Measurements from ENCODE around the gene FGF5. TPM values are rescaled to one million over a fixed set of nuclear protein-coding genes. Genes with fewer than 3 reads are reported as not detected.
"Not testable (repeated sequence)": the region's sequence is repeated elsewhere in the genome, so short reads cannot be mapped to it uniquely, and the experiment has no call there.

FGF5 gene
- polyA plus RNA-seq, 6 donors from 2014 or later: not detected

- Mint-ChIP-seq H3K4me1 (no peaks in the 10 kb centered on the region), H3K36me3 (no peaks in the 10 kb centered on the region), H3K4me3 (no peak overlapping the region), H3K27ac (no peak overlapping the region), H3K27me3 (peaks cover 4 to 20% (median 17%) of the 10 kb centered on the region in 3 donors), H3K9me3 (no peaks in the 10 kb centered on the region)
- ATAC-seq (ENCODE audit: low read depth in 2 of 2) (no peak), DNase-seq (no peak)
Observed at GRCh38 chr4:80276931-80277330, 10.5 kb downstream of the FGF5 start.

- Mint-ChIP-seq H3K36me3 (no peaks in the 10 kb centered on the region), H3K27me3 (peaks cover 4 to 20% (median 12%) of the 10 kb centered on the region in 3 donors), H3K4me1 (no peaks in the 10 kb centered on the region), H3K4me3 (no peak overlapping the region), H3K27ac (no peak overlapping the region), H3K9me3 (no peaks in the 10 kb centered on the region)
- no peak for ATAC-seq (ENCODE audit: low read depth in 2 of 2)
- DNase-seq: no peak
Observed at GRCh38 chr4:80279751-80280150, 13.3 kb downstream of the FGF5 start.

GRCh38 chr4:80286451-80286850, 20.0 kb downstream of the FGF5 start:
- Mint-ChIP-seq H3K36me3 (no peaks in the 10 kb centered on the region), H3K9me3 (peaks cover 0 to 2% (median 0%) of the 10 kb centered on the region in 7 donors), H3K4me3 (no peak overlapping the region), H3K27me3 (peaks cover 7 to 13% (median 9%) of the 10 kb centered on the region in 3 donors), H3K27ac (no peak overlapping the region), H3K4me1 (no peaks in the 10 kb centered on the region)
- DNase-seq (no peak), ATAC-seq (ENCODE audit: low read depth in 2 of 2) (no peak)

GRCh38 chr4:80290665-80291064, 24.2 kb downstream of the FGF5 start:
- not testable (repeated sequence) for H3K4me3 Mint-ChIP-seq, H3K9me3 Mint-ChIP-seq

GRCh38 chr4:80294206-80294605, 27.7 kb downstream of the FGF5 start:
- ATAC-seq (ENCODE audit: low read depth in 2 of 2): no peak
- H3K4me1 Mint-ChIP-seq: no peaks in the 10 kb centered on the region
- H3K4me3 Mint-ChIP-seq: no peak overlapping the region
- no peaks in the 10 kb centered on the region for H3K36me3 Mint-ChIP-seq
- no peak for DNase-seq
- H3K9me3 Mint-ChIP-seq: peaks cover 0 to 2% (median 0%) of the 10 kb centered on the region in 7 donors
- H3K27me3 Mint-ChIP-seq: peaks cover 11 to 17% (median 12%) of the 10 kb centered on the region in 3 donors
- no peak overlapping the region for H3K27ac Mint-ChIP-seq

More at GRCh38 chr4:80290665-80291064, 24.2 kb downstream of the FGF5 start:
- H3K4me1 Mint-ChIP-seq; ATAC-seq (ENCODE audit: low read depth in 2 of 2); H3K36me3 Mint-ChIP-seq; DNase-seq; H3K27me3 Mint-ChIP-seq; H3K27ac Mint-ChIP-seq: not testable (repeated sequence)

- DNase-seq: no peak
Observed at GRCh38 chr4:80295336-80295735, 28.9 kb downstream of the FGF5 start.

GRCh38 chr4:80295826-80296225, 29.4 kb downstream of the FGF5 start:
- Mint-ChIP-seq H3K9me3 (peaks cover 0 to 2% (median 0%) of the 10 kb centered on the region in 7 donors), H3K4me3 (no peak overlapping the region), H3K4me1 (no peaks in the 10 kb centered on the region), H3K27ac (no peak overlapping the region), H3K36me3 (no peaks in the 10 kb centered on the region), H3K27me3 (peaks cover 11 to 21% (median 14%) of the 10 kb centered on the region in 3 donors)
- no peak for DNase-seq
- ATAC-seq (ENCODE audit: low read depth in 2 of 2): no peak

More at GRCh38 chr4:80295336-80295735, 28.9 kb downstream of the FGF5 start:
- Mint-ChIP-seq H3K4me1 (no peaks in the 10 kb centered on the region), H3K4me3 (no peak overlapping the region), H3K36me3 (no peaks in the 10 kb centered on the region), H3K27me3 (peaks cover 11 to 20% (median 12%) of the 10 kb centered on the region in 3 donors), H3K9me3 (peaks cover 0 to 2% (median 0%) of the 10 kb centered on the region in 7 donors), H3K27ac (no peak overlapping the region)
- ATAC-seq (ENCODE audit: low read depth in 2 of 2): no peak

GRCh38 chr4:80301884-80302283, 35.4 kb downstream of the FGF5 start:
- Mint-ChIP-seq H3K27ac (no peak overlapping the region), H3K36me3 (no peaks in the 10 kb centered on the region), H3K4me3 (no peak overlapping the region), H3K4me1 (no peaks in the 10 kb centered on the region), H3K27me3 (peaks cover 13 to 30% (median 25%) of the 10 kb centered on the region in 3 donors), H3K9me3 (peaks cover 0 to 7% (median 6%) of the 10 kb centered on the region in 7 donors)
- DNase-seq (no peak), ATAC-seq (ENCODE audit: low read depth in 2 of 2) (no peak)

GRCh38 chr4:80302616-80303223, 36.3 kb downstream of the FGF5 start:
- ATAC-seq (ENCODE audit: low read depth in 2 of 2): no peak
- Mint-ChIP-seq H3K4me1 (no peaks in the 10 kb centered on the region), H3K27ac (no peak overlapping the region), H3K4me3 (no peak overlapping the region), H3K36me3 (no peaks in the 10 kb centered on the region), H3K9me3 (peaks cover 0 to 7% (median 6%) of the 10 kb centered on the region in 7 donors), H3K27me3 (peaks cover 16 to 34% (median 26%) of the 10 kb centered on the region in 3 donors)
- DNase-seq: no peak

- Mint-ChIP-seq H3K27ac (no peak overlapping the region), H3K36me3 (no peaks in the 10 kb centered on the region), H3K4me1 (no peaks in the 10 kb centered on the region), H3K27me3 (peaks cover 22 to 40% (median 30%) of the 10 kb centered on the region in 3 donors), H3K9me3 (peaks cover 0 to 7% (median 6%) of the 10 kb centered on the region in 7 donors), H3K4me3 (no peak overlapping the region)
- no peak for ATAC-seq (ENCODE audit: low read depth in 2 of 2)
- DNase-seq: no peak
Observed at GRCh38 chr4:80305466-80305865, 39.0 kb downstream of the FGF5 start.

GRCh38 chr4:80306260-80306659, 39.8 kb downstream of the FGF5 start:
- H3K4me1 Mint-ChIP-seq: no peaks in the 10 kb centered on the region
- ATAC-seq (ENCODE audit: low read depth in 2 of 2) (no peak), DNase-seq (no peak)
- no peak overlapping the region for H3K4me3 Mint-ChIP-seq
- H3K27ac Mint-ChIP-seq: no peak overlapping the region
- no peaks in the 10 kb centered on the region for H3K36me3 Mint-ChIP-seq
- H3K27me3 Mint-ChIP-seq: peaks cover 16 to 35% (median 30%) of the 10 kb centered on the region in 3 donors
- H3K9me3 Mint-ChIP-seq: peaks cover 0 to 9% (median 6%) of the 10 kb centered on the region in 7 donors

GRCh38 chr4:80307183-80307735, 40.8 kb downstream of the FGF5 start:
- Mint-ChIP-seq H3K4me3 (no peak overlapping the region), H3K36me3 (no peaks in the 10 kb centered on the region), H3K27ac (no peak overlapping the region), H3K4me1 (no peaks in the 10 kb centered on the region), H3K27me3 (peaks cover 10 to 35% (median 30%) of the 10 kb centered on the region in 3 donors), H3K9me3 (peaks cover 0 to 9% (median 0%) of the 10 kb centered on the region in 7 donors)
- DNase-seq (no peak), ATAC-seq (ENCODE audit: low read depth in 2 of 2) (no peak)

- peaks cover 10 to 35% (median 30%) of the 10 kb centered on the region in 3 donors for H3K27me3 Mint-ChIP-seq
- no peak overlapping the region for H3K4me3 Mint-ChIP-seq
Observed at GRCh38 chr4:80307774-80308465, 41.5 kb downstream of the FGF5 start.

GRCh38 chr4:80308466-80308822, 42.0 kb downstream of the FGF5 start:
- Mint-ChIP-seq H3K27ac (peak overlapping the region in 1 of 6 donors; percentile 40), H3K36me3 (no peaks in the 10 kb centered on the region), H3K9me3 (peaks cover 0 to 6% (median 0%) of the 10 kb centered on the region in 7 donors), H3K27me3 (peaks cover 10 to 35% (median 30%) of the 10 kb centered on the region in 3 donors), H3K4me1 (no peaks in the 10 kb centered on the region), H3K4me3 (no peak overlapping the region)
- no peak for DNase-seq
- no peak for ATAC-seq (ENCODE audit: low read depth in 2 of 2)

More at GRCh38 chr4:80307774-80308465, 41.5 kb downstream of the FGF5 start:
- Mint-ChIP-seq H3K27ac (no peak overlapping the region), H3K4me1 (no peaks in the 10 kb centered on the region), H3K9me3 (peaks cover 0 to 9% (median 0%) of the 10 kb centered on the region in 7 donors), H3K36me3 (no peaks in the 10 kb centered on the region)
- ATAC-seq (ENCODE audit: low read depth in 2 of 2): no peak
- DNase-seq: no peak

Measured in naive B cell (primary cell).